VCaP (cell line): Measurements from ENCODE around the gene SHROOM3.
A peak's percentile ranks its signal among the peaks of the same experiment; 100 is the strongest.

Source experiments
- H3K27ac ChIP-seq: fragments of 450-650 bp; 2 replicates; pipeline ENCODE4 v1.5.1; 2017
- CTCF ChIP-seq: fragments of 450-650 bp; conservative IDR thresholded peaks from 2 replicates; pipeline ENCODE4 v1.5.1; 2017; ENCODE audit warnings: mild to moderate bottlenecking, moderate library complexity

The SHROOM3 gene

GRCh38 chr4:76626686-76627465, 191.8 kb downstream of the SHROOM3 start:
- H3K27ac ChIP-seq: no peak overlapping the region
- peak; percentile 29; the same call in 1 of the 2 replicates for TF ChIP-seq CTCF

GRCh38 chr4:76628251-76628650, 193.2 kb downstream of the SHROOM3 start:
- no peak for TF ChIP-seq CTCF
- H3K27ac ChIP-seq: no peak overlapping the region

- H3K27ac ChIP-seq: no peak overlapping the region
- TF ChIP-seq CTCF: no peak
These were observed 195.7 kb downstream of the SHROOM3 start for GRCh38 chr4:76630741-76631140.

- H3K27ac ChIP-seq: no peak overlapping the region
- TF ChIP-seq CTCF: no peak
These were observed 199.2 kb downstream of the SHROOM3 start for GRCh38 chr4:76634220-76634619.

GRCh38 chr4:76637712-76638361, 202.8 kb downstream of the SHROOM3 start:
- TF ChIP-seq CTCF: no peak

GRCh38 chr4:76639288-76639687, 204.3 kb downstream of the SHROOM3 start:
- no peak overlapping the region for H3K27ac ChIP-seq
- no peak for TF ChIP-seq CTCF

More at GRCh38 chr4:76637712-76638361, 202.8 kb downstream of the SHROOM3 start:
- no peak overlapping the region for H3K27ac ChIP-seq

GRCh38 chr4:76640353-76640910, 205.4 kb downstream of the SHROOM3 start:
- TF ChIP-seq CTCF: no peak
- H3K27ac ChIP-seq: no peak overlapping the region
